H1 (cell line): ENCODE results near the gene TNFSF4. TPM values are rescaled to one million over a fixed set of nuclear protein-coding genes. Genes with fewer than 3 reads are reported as not detected.

ENCODE experiments used
- CTCF ChIA-PET: fragments of 300-600 bp; sonication (Branson Sonifier 250); formaldehyde crosslinking; loops from one replicate; lab custom pipeline; 2021; ENCODE audit not compliant: partially characterized antibody; lab: Charles Lee
- POLR2A ChIA-PET: fragments of 300-600 bp; sonication (Branson Sonifier 250); formaldehyde crosslinking; loops from one replicate; lab custom pipeline; 2021; ENCODE audit warnings: inconsistent platforms; ENCODE audit not compliant: partially characterized antibody; lab: Charles Lee
- DNase-seq, 2 experiments: peaks; one replicate each; pipeline versions ENCODE4 v3.0.0 to v3.0.0-alpha.2; 2010 to 2022; ENCODE audit warnings: low spot score in 2 of 2, low read depth in 1 of 2, mixed read lengths in 1 of 2
- FAIRE-seq: peaks from 2 replicates; lab custom pipeline; 2011; peaks lifted over from hg19 to GRCh38; lab: Jason Lieb, UNC
- H2AFZ ChIP-seq: 2 replicates; pipeline ENCODE4 v1.8.1; 2012; ENCODE audit warnings: low read length, inconsistent platforms
- H2AK5ac ChIP-seq: 2 replicates; pipeline ENCODE4 v1.6.1; 2013; ENCODE audit warnings: low read depth, low read length
- H2BK120ac ChIP-seq: replicated peaks from 2 replicates; pipeline ENCODE3; 2013; ENCODE audit warnings: low read depth, low read length, inconsistent platforms
- H2BK12ac ChIP-seq: 2 replicates; pipeline ENCODE4 v1.6.1; 2013; ENCODE audit warnings: low read depth, low read length
- H2BK15ac ChIP-seq: 2 replicates; pipeline ENCODE4 v1.6.1; 2013; ENCODE audit warnings: low read length
- H2BK20ac ChIP-seq: 2 replicates; pipeline ENCODE4 v1.6.1; 2013; ENCODE audit warnings: low read length
- H2BK5ac ChIP-seq: 2 replicates; pipeline ENCODE4 v1.6.1; 2013; ENCODE audit warnings: low read depth, low read length
- H3K14ac ChIP-seq: 2 replicates; pipeline ENCODE4 v1.6.1; 2013; ENCODE audit warnings: inconsistent platforms; ENCODE audit not compliant: insufficient read length
- H3K18ac ChIP-seq: 2 replicates; pipeline ENCODE4 v1.6.1; 2013; ENCODE audit warnings: low read length; ENCODE audit errors: extremely low read depth
- H3K23ac ChIP-seq: 2 replicates; pipeline ENCODE4 v1.6.1; 2013; ENCODE audit warnings: inconsistent platforms; ENCODE audit not compliant: insufficient read length
- H3K23me2 ChIP-seq: 2 replicates; pipeline ENCODE4 v1.6.1; 2013; ENCODE audit warnings: low read depth, low read length
- H3K27ac ChIP-seq: 2 replicates; pipeline ENCODE4 v1.6.1; 2011; ENCODE audit warnings: low read depth, low read length, inconsistent platforms
- H3K27me3 ChIP-seq, 4 experiments: replicated peaks in 1 of 4; 1 replicate in 1 of 4; 2 replicates in 3 of 4; pipeline versions ENCODE4 v1.6.1 to v1.8.1; 2011 to 2013; ENCODE audit warnings: low read length in 3 of 4, mild to moderate bottlenecking in 3 of 4, inconsistent platforms in 2 of 4, mixed read lengths in 2 of 4, moderate library complexity in 1 of 4; ENCODE audit not compliant: control insufficient read depth in 3 of 4, insufficient read depth in 3 of 4; ENCODE audit errors: extremely low read depth in 1 of 4
- H3K36me3 ChIP-seq, 4 experiments: 2 replicates each; pipeline versions ENCODE4 v1.6.1 to v1.8.1; 2011 to 2013; ENCODE audit warnings: mild to moderate bottlenecking in 4 of 4, low read length in 3 of 4, moderate library complexity in 2 of 4, control low read depth in 1 of 4, inconsistent platforms in 1 of 4; ENCODE audit not compliant: insufficient read depth in 4 of 4, control insufficient read depth in 2 of 4
- H3K4ac ChIP-seq: replicated peaks from 2 replicates; pipeline ENCODE3; 2013; ENCODE audit warnings: low read length, low read depth, mixed read lengths, inconsistent platforms; ENCODE audit not compliant: insufficient read length
- H3K4me1 ChIP-seq, 4 experiments: replicated peaks in 1 of 4; 1 replicate in 1 of 4; 2 replicates in 3 of 4; pipeline versions ENCODE4 v1.6.1 to v1.8.1; 2011 to 2013; ENCODE audit warnings: low read length in 3 of 4, inconsistent platforms in 2 of 4, mixed read lengths in 1 of 4; ENCODE audit not compliant: insufficient read depth in 4 of 4, control insufficient read depth in 3 of 4
- H3K4me2 ChIP-seq, 2 experiments: 2 replicates each; pipeline versions ENCODE4 v1.6.1 to v1.8.1; 2011 to 2013; ENCODE audit warnings: low read depth in 2 of 2, low read length in 2 of 2, control low read depth in 1 of 2, inconsistent platforms in 1 of 2, mild to moderate bottlenecking in 1 of 2; ENCODE audit not compliant: insufficient read depth in 1 of 2
- H3K4me3 ChIP-seq, 4 experiments: fragments of 200-600, 300-600 bp in 1 of 4; sonication (generic), shearing (Covaris generic), sonication (Bioruptor Twin) in 1 of 4; 2 replicates each; pipeline versions ENCODE4 v1.5.1 to v1.8.1; 2011 to 2016; ENCODE audit warnings: low read length in 4 of 4, low read depth in 3 of 4, control low read depth in 2 of 4, inconsistent platforms in 2 of 4, mild to moderate bottlenecking in 2 of 4, mixed read lengths in 1 of 4, moderate library complexity in 1 of 4; ENCODE audit not compliant: insufficient read depth in 2 of 4; ENCODE audit errors: extremely low read depth in 1 of 4
- H3K56ac ChIP-seq: replicated peaks from 2 replicates; pipeline ENCODE3; 2013; ENCODE audit warnings: low read depth, mild to moderate bottlenecking, mixed read lengths, low read length, inconsistent platforms; ENCODE audit not compliant: insufficient read length
- H3K79me1 ChIP-seq: 2 replicates; pipeline ENCODE4 v1.6.1; 2013; ENCODE audit warnings: low read depth, low read length, control low read depth
- H3K79me2 ChIP-seq, 2 experiments: 2 replicates each; pipeline versions ENCODE4 v1.6.1 to v1.8.1; 2012 to 2013; ENCODE audit warnings: low read length in 2 of 2, mild to moderate bottlenecking in 2 of 2, inconsistent platforms in 1 of 2; ENCODE audit not compliant: insufficient read depth in 2 of 2, control insufficient read depth in 1 of 2
- H3K9ac ChIP-seq, 4 experiments: replicated peaks in 1 of 4; 1 replicate in 1 of 4; 2 replicates in 3 of 4; pipeline versions ENCODE4 v1.6.1 to v1.8.1; 2011 to 2013; ENCODE audit warnings: low read depth in 3 of 4, low read length in 3 of 4, control low read depth in 2 of 4, mild to moderate bottlenecking in 2 of 4, moderate library complexity in 2 of 4, inconsistent platforms in 1 of 4; ENCODE audit errors: extremely low read depth in 1 of 4
- H3K9me3 ChIP-seq, 2 experiments: 2 replicates each; pipeline versions ENCODE4 v1.6.1 to v1.8.1; 2012 to 2013; ENCODE audit warnings: mild to moderate bottlenecking in 2 of 2, moderate library complexity in 2 of 2, control low read depth in 1 of 2, inconsistent platforms in 1 of 2, low read depth in 1 of 2, low read length in 1 of 2, mixed read lengths in 1 of 2; ENCODE audit not compliant: insufficient read depth in 2 of 2
- H4K20me1 ChIP-seq, 2 experiments: replicated peaks in 1 of 2; 2 replicates each; pipeline versions ENCODE3 to v1.8.1; 2011 to 2013; ENCODE audit warnings: inconsistent platforms in 2 of 2, low read length in 2 of 2, mild to moderate bottlenecking in 1 of 2; ENCODE audit not compliant: insufficient read depth in 2 of 2, control insufficient read depth in 1 of 2
- H4K5ac ChIP-seq: 2 replicates; pipeline ENCODE4 v1.6.1; 2013; ENCODE audit warnings: low read length, low read depth, mixed read lengths, inconsistent platforms; ENCODE audit not compliant: insufficient read length
- H4K8ac ChIP-seq: 2 replicates; pipeline ENCODE4 v1.8.0; 2013; ENCODE audit warnings: mild to moderate bottlenecking, moderate library complexity, low read length, inconsistent platforms; ENCODE audit not compliant: insufficient read depth; ENCODE audit errors: extremely low read depth
- H4K91ac ChIP-seq: replicated peaks from 2 replicates; pipeline ENCODE3; 2013; ENCODE audit warnings: low read length, mixed read lengths, inconsistent platforms; ENCODE audit not compliant: insufficient read length
- CREB1 ChIP-seq: IDR thresholded peaks from 2 replicates; pipeline ENCODE4 v1.6.1; 2012; ENCODE audit warnings: inconsistent platforms
- KDM1A ChIP-seq: fragments of 200-600, 300-600 bp; sonication (generic); IDR thresholded peaks from 2 replicates; pipeline ENCODE4 v1.7.1; 2016; ENCODE audit warnings: mild to moderate bottlenecking, low read length, borderline replicate concordance
- RAD21 ChIP-seq, 2 experiments: IDR thresholded peaks in 1 of 2; conservative IDR thresholded peaks in 1 of 2; 2 replicates each; pipeline ENCODE4 v1.6.1; 2011; ENCODE audit warnings: low read depth in 2 of 2, low read length in 2 of 2, improper control_type of control experiment in 1 of 2, inconsistent platforms in 1 of 2, mild to moderate bottlenecking in 1 of 2, moderate library complexity in 1 of 2
- YY1 ChIP-seq: IDR thresholded peaks from 2 replicates; pipeline ENCODE4 v1.6.1; 2011; ENCODE audit warnings: low read depth, mild to moderate bottlenecking, low read length
- ZNF274 ChIP-seq: IDR thresholded peaks from 2 replicates; pipeline ENCODE4 v1.7.0; 2012; ENCODE audit warnings: low read length, borderline replicate concordance; ENCODE audit errors: extremely low read depth
- WGBS, 2 experiments: shearing (Covaris generic) in 1 of 2; methylation state at CpG; one replicate each; pipeline versions ENCODE4 v1.1.6 to v1.1.7; 2013 to 2015; ENCODE audit warnings: low lambda C conversion rate in 2 of 2, mixed read lengths in 2 of 2, inconsistent platforms in 1 of 2, low coverage in 1 of 2, missing lambda C conversion rate in 1 of 2; ENCODE audit not compliant: insufficient replicate concordance in 2 of 2, insufficient coverage in 1 of 2, insufficient read length in 1 of 2; ENCODE audit errors: extremely low coverage in 1 of 2, missing lambda C conversion rate in 1 of 2; 5-methylcytosine and 5-hydroxymethylcytosine counted together
- polyA plus RNA-seq, 7 experiments: library from polyadenylated mRNA; depleted of rRNA in 3 of 7; stranded (reverse) in 5 of 7; unstranded in 2 of 7; fragments of >200 nt in 5 of 7; fragments of 200-250 nt in 2 of 7; gene quantifications; 1 replicate in 5 of 7; 2 replicates in 1 of 7; 4 replicates in 1 of 7; pipeline versions ENCODE4 v1.2.1 to v1.2.3, GENCODE V29; 2011 to 2013; ENCODE audit warnings: missing spikeins in 2 of 7, mixed read lengths in 2 of 7
- total RNA-seq: library from RNA; stranded (reverse); fragmentation: NEBNext Ultra II Directional; extraction: Animal tissue kit (Norgen Biotek cat#: 25700); gene quantifications from 2 replicates; pipeline ENCODE4 v1.2.1, GENCODE V29; 2021

The TNFSF4 gene
- total and polyA plus RNA-seq, 2 of the 8 experiments (the other 6 are each of a cell fraction or from before 2014, with no cell fraction given) = 0.54 to 0.63 TPM

- no peak overlapping the region for H3K56ac ChIP-seq
- no peak overlapping the region for H2AK5ac ChIP-seq
- H4K8ac ChIP-seq = no peak overlapping the region
- FAIRE-seq (no peak), DNase-seq (no peak)
- H3K18ac ChIP-seq = no peak overlapping the region
- H2BK20ac ChIP-seq = no peak overlapping the region
- no peaks in the 10 kb centered on the region for H3K79me2 ChIP-seq
- no peak overlapping the region for H3K23ac ChIP-seq
- H3K4me2 ChIP-seq = no peak overlapping the region
- H4K91ac ChIP-seq = no peak overlapping the region
- H2BK12ac ChIP-seq = no peak overlapping the region
- ChIA-PET POLR2A (no interaction called here), CTCF (no interaction called here)
- no peaks in the 10 kb centered on the region for H4K20me1 ChIP-seq
- no peak overlapping the region for H3K14ac ChIP-seq
- H3K27me3 ChIP-seq = no peaks in the 10 kb centered on the region
- H3K4me3 ChIP-seq = no peak overlapping the region
- no peaks in the 10 kb centered on the region for H3K23me2 ChIP-seq
- no peaks in the 10 kb centered on the region for H3K79me1 ChIP-seq
- H4K5ac ChIP-seq = no peak overlapping the region
- no peak overlapping the region for H3K4ac ChIP-seq
- H3K27ac ChIP-seq = no peak overlapping the region
- H2AFZ ChIP-seq = no peak overlapping the region
- WGBS, 2 experiments = 87% methylated on average over 2 of the region's 2 CpGs; no CpG with 5 or more reads in 1 of the 2 experiments
- H2BK15ac ChIP-seq = no peak overlapping the region
- no peak overlapping the region for H2BK120ac ChIP-seq
- H2BK5ac ChIP-seq = no peak overlapping the region
- H3K4me1 ChIP-seq = no peaks in the 10 kb centered on the region
- no peaks in the 10 kb centered on the region for H3K9me3 ChIP-seq
- no peaks in the 10 kb centered on the region for H3K36me3 ChIP-seq
- H3K9ac ChIP-seq = no peak overlapping the region
- no peak for TF ChIP-seq RAD21 (IDR thresholded peaks at IDR 0.05 in 1 of 2, conservative IDR thresholded peaks at IDR 0.05 in 1 of 2; ENCODE audit: low read depth in 2 of 2, low read length in 2 of 2)
- TF ChIP-seq ZNF274 = no peak
- TF ChIP-seq KDM1A = no peak
- TF ChIP-seq YY1 = no peak
- TF ChIP-seq CREB1 = no peak
Measured at GRCh38 chr1:173140733-173141132, 66.4 kb downstream of the TNFSF4 start.
